ENCODE measurements around the gene TPRG1L.

TPRG1L gene

GRCh38 chr1:3674100-3675094, 49.6 kb downstream of the TPRG1L start:
- peaks cover 21% of the 10 kb centered on the region for H3K27me3 Mint-ChIP-seq

GRCh38 chr1:3675436-3675835, 50.6 kb downstream of the TPRG1L start:
- H3K9me3 Mint-ChIP-seq: no peaks in the 10 kb centered on the region
- no peak overlapping the region for H3K4me3 Mint-ChIP-seq
- DNase-seq: no peak
- H3K4me1 Mint-ChIP-seq (ENCODE audit: low read depth): peaks cover 20% of the 10 kb centered on the region
- H3K27ac Mint-ChIP-seq: no peak overlapping the region
- H3K36me3 Mint-ChIP-seq (ENCODE audit: low read depth): no peaks in the 10 kb centered on the region
- H3K27me3 Mint-ChIP-seq: peaks cover 29% of the 10 kb centered on the region

More at GRCh38 chr1:3674100-3675094, 49.6 kb downstream of the TPRG1L start:
- no peak overlapping the region for H3K4me3 Mint-ChIP-seq
- H3K9me3 Mint-ChIP-seq: no peaks in the 10 kb centered on the region
- H3K27ac Mint-ChIP-seq: no peak overlapping the region
- H3K36me3 Mint-ChIP-seq (ENCODE audit: low read depth): no peaks in the 10 kb centered on the region
- no peak for DNase-seq
- H3K4me1 Mint-ChIP-seq (ENCODE audit: low read depth): peaks cover 19% of the 10 kb centered on the region

GRCh38 chr1:3676581-3677470, 52.0 kb downstream of the TPRG1L start:
- no peaks in the 10 kb centered on the region for H3K36me3 Mint-ChIP-seq (ENCODE audit: low read depth)
- DNase-seq: peak; percentile 37
- H3K27ac Mint-ChIP-seq: no peak overlapping the region
- peaks cover 23% of the 10 kb centered on the region for H3K27me3 Mint-ChIP-seq
- no peaks in the 10 kb centered on the region for H3K9me3 Mint-ChIP-seq
- peaks cover 20% of the 10 kb centered on the region for H3K4me1 Mint-ChIP-seq (ENCODE audit: low read depth)
- no peak overlapping the region for H3K4me3 Mint-ChIP-seq

DNA sequence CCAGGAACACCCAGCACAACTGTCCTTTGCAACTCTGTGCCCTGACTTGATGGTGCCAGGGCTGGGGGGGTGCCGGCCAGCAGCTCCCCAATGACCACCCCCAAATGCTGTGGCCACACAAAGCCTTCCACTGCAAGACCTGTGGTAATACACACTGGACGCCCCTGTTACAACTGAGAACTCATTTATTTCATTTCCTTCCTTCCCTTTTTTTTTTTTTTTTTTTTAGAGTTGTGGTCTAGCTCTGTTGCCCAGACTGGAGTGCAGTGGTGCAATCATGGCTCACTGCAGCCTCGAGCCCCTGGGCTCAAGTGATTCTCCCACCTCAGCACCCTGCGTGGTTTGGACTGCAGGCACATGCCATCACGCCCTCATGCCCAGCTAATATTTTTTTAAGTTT, 52.7 kb downstream of the TPRG1L start:
- Mint-ChIP-seq H3K9me3 (no peaks in the 10 kb centered on the region), H3K4me1 (ENCODE audit: low read depth) (peaks cover 20% of the 10 kb centered on the region), H3K36me3 (ENCODE audit: low read depth) (no peaks in the 10 kb centered on the region), H3K27me3 (peaks cover 18% of the 10 kb centered on the region), H3K4me3 (no peak overlapping the region), H3K27ac (no peak overlapping the region)
- no peak for DNase-seq

- Mint-ChIP-seq H3K27ac (no peak overlapping the region), H3K4me1 (ENCODE audit: low read depth) (peaks cover 18% of the 10 kb centered on the region), H3K4me3 (no peak overlapping the region), H3K36me3 (ENCODE audit: low read depth) (no peaks in the 10 kb centered on the region), H3K27me3 (peaks cover 19% of the 10 kb centered on the region), H3K9me3 (no peaks in the 10 kb centered on the region)
- no peak for DNase-seq
Observed at GRCh38 chr1:3678361-3679097, 53.7 kb downstream of the TPRG1L start.

GRCh38 chr1:3679098-3679555, 54.3 kb downstream of the TPRG1L start:
- DNase-seq: no peak
- Mint-ChIP-seq H3K4me3 (no peak overlapping the region), H3K36me3 (ENCODE audit: low read depth) (no peaks in the 10 kb centered on the region), H3K9me3 (no peaks in the 10 kb centered on the region), H3K4me1 (ENCODE audit: low read depth) (peaks cover 17% of the 10 kb centered on the region), H3K27me3 (peaks cover 22% of the 10 kb centered on the region), H3K27ac (no peak overlapping the region)
